GM10248 (cell line): ENCODE results near the gene ALDH3A1.

Experiments used
- CTCF ChIA-PET: fragments of 300-600 bp; sonication (Branson Sonifier 250); formaldehyde crosslinking; extraction: SDS; loops from one replicate; lab custom pipeline; 2021; ENCODE audit warnings: antibody characterized with exemption; lab: Yijun Ruan, JAX
- POLR2A ChIA-PET: fragments of 350-650 bp; sonication (Branson Sonifier 250); formaldehyde crosslinking; extraction: SDS; loops from one replicate; lab custom pipeline; 2020; ENCODE audit warnings: antibody characterized with exemption; lab: Yijun Ruan, JAX
- DNase-seq: peaks from one replicate; pipeline ENCODE4 v3.0.0; 2012; ENCODE audit errors: extremely low spot score
- CTCF ChIP-seq: IDR thresholded peaks from 2 replicates; pipeline ENCODE4 v1.5.1; 2012; ENCODE audit warnings: mild to moderate bottlenecking, low read depth; ENCODE audit errors: extremely low read depth, missing control alignments, control extremely low read depth

The ALDH3A1 gene

GRCh38 chr17:19730843-19731242 is 17.3 kb downstream of the ALDH3A1 start:
- POLR2A ChIA-PET: no interaction called here
- DNase-seq: no peak
- CTCF ChIA-PET: interaction anchor here (1.4 to 4.9 kb wide), 2 partner anchors 10 to 13 kb away, joined by 4 to 38 read pairs; no protein-coding TSS in a partner anchor
- no peak for TF ChIP-seq CTCF

GRCh38 chr17:19729900-19730299 is 18.2 kb downstream of the ALDH3A1 start:
- TF ChIP-seq CTCF: no peak
- ChIA-PET CTCF (interaction anchor here (1.4 to 4.9 kb wide), 2 partner anchors 11 to 14 kb away, joined by 4 to 38 read pairs; no protein-coding TSS in a partner anchor), POLR2A (no interaction called here)
- no peak for DNase-seq

GRCh38 chr17:19728084-19728495 is 20.0 kb downstream of the ALDH3A1 start:
- DNase-seq: no peak
- TF ChIP-seq CTCF: no peak
- POLR2A ChIA-PET: no interaction called here
- CTCF ChIA-PET: interaction anchor here (0.7 to 4.9 kb wide), 10 partner anchors 11 to 215 kb away, joined by 3 to 38 read pairs (median 4); partner anchors contain the start of gene SLC47A2

- ChIA-PET POLR2A (no interaction called here), CTCF (interaction anchor here (0.7 to 4.9 kb wide), 10 partner anchors 11 to 215 kb away, joined by 3 to 38 read pairs (median 4); partner anchors contain the start of gene SLC47A2)
- no peak for TF ChIP-seq CTCF
- DNase-seq: no peak
Observed at GRCh38 chr17:19727501-19728078, 20.5 kb downstream of the ALDH3A1 start.

GRCh38 chr17:19726631-19727376 is 21.3 kb downstream of the ALDH3A1 start:
- no peak for DNase-seq
- ChIA-PET CTCF (interaction anchor here (1.2 to 4.9 kb wide), 4 partner anchors 10 to 40 kb away, joined by 5 to 38 read pairs (median 10); partner anchors contain the start of gene SLC47A2), POLR2A (no interaction called here)
- no peak for TF ChIP-seq CTCF

- ChIA-PET CTCF (interaction anchor here (0.8 kb wide), 1 partner anchor 20 kb away, joined by 3 read pairs; no protein-coding TSS in a partner anchor), POLR2A (no interaction called here)
- no peak for DNase-seq
- TF ChIP-seq CTCF: no peak
Observed at GRCh38 chr17:19725486-19725885, 22.6 kb downstream of the ALDH3A1 start.
